GM12891 (cell line): ENCODE results near the gene SCARB1.
A peak's percentile ranks its signal among the peaks of the same experiment; 100 is the strongest.

Source experiments
- DNase-seq: peaks from one replicate; pipeline ENCODE4 v3.0.0; 2011; ENCODE audit warnings: low spot score; ENCODE audit not compliant: insufficient read length
- FAIRE-seq: peaks from 2 replicates; lab custom pipeline; 2011; peaks lifted over from hg19 to GRCh38; lab: Jason Lieb, UNC
- PAX5 ChIP-seq: IDR thresholded peaks from 2 replicates; pipeline ENCODE4 v1.6.1; 2011; ENCODE audit warnings: low read length, moderate library complexity, mild to moderate bottlenecking; ENCODE audit not compliant: insufficient read depth, severe bottlenecking
- POLR2A ChIP-seq: IDR thresholded peaks from 2 replicates; pipeline ENCODE4 v1.6.1; 2011; ENCODE audit warnings: low read depth, low read length, control low read depth
- POLR2AphosphoS5 ChIP-seq: IDR thresholded peaks from 2 replicates; pipeline ENCODE4 v1.6.1; 2011; ENCODE audit warnings: low read depth, low read length, control low read depth
- POU2F2 ChIP-seq: IDR thresholded peaks from 2 replicates; pipeline ENCODE4 v1.6.1; 2011; ENCODE audit warnings: low read depth, mild to moderate bottlenecking, control low read depth, low read length, moderate library complexity
- SPI1 ChIP-seq: IDR thresholded peaks from 2 replicates; pipeline ENCODE4 v1.6.1; 2011; ENCODE audit warnings: low read depth, low read length, control low read depth
- TAF1 ChIP-seq: IDR thresholded peaks from 2 replicates; pipeline ENCODE4 v1.6.1; 2011; ENCODE audit warnings: low read depth, low read length, control low read depth

SCARB1 gene

GRCh38 chr12:124738636-124739467 lies 124.8 kb downstream of the SCARB1 start:
- DNase-seq (no peak), FAIRE-seq (no peak)
- no peak for TF ChIP-seq TAF1
- TF ChIP-seq POLR2A = no peak
- TF ChIP-seq PAX5 = no peak
- TF ChIP-seq POU2F2 = no peak
- TF ChIP-seq POLR2AphosphoS5 = no peak
- TF ChIP-seq SPI1 = no peak

GRCh38 chr12:124737772-124738635 lies 125.7 kb downstream of the SCARB1 start:
- TF ChIP-seq TAF1 (no peak), PAX5 (no peak), POLR2A (no peak), POU2F2 (no peak), SPI1 (no peak), POLR2AphosphoS5 (no peak)

GRCh38 chr12:124737040-124737419 lies 126.6 kb downstream of the SCARB1 start:
- no peak for FAIRE-seq

More at GRCh38 chr12:124737772-124738635, 125.7 kb downstream of the SCARB1 start:
- DNase-seq = no peak
- no peak for FAIRE-seq

DNA sequence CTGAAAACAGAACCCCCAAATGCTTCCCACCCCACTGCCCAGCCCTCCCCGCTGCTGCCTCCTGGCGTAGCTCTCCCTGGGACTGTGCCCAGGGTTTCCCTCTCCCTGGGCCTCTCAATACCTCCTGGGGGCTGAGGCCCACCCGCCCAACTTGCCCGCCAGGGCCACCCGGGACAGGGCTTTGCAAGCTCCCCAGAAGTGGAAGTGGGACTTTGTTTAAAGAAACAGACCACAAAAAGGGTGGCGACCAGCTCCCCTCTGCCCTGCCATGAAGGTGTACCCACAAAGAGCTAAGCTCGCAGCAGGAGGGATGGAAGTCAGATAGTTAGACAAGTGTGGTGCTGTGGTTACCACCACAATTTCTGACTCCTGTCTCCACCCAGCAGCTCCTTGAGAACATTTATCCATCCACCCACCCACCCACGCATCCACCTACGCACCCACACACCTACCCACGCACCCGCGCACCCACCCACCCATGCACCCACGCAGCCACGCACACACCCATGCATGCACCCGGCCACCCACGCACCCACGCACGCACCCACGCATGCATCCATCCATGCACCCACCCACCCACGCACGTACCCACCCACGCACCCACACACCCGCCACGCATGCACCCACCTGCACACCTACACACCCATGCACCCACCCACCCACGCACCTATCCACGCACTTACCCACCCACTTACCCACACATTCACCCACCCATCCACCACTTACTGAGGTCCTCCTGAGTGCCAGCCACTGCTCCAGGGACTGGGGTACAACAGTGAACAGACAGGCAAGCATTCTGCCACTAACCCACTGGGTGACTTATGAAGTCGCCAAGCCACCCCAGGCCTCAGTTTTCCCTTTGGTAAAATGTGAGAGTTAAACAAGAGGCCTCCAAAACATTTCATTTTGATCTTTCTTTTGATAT lies 127.3 kb downstream of the SCARB1 start:
- no peak for DNase-seq
- TF ChIP-seq POLR2A (no peak), POU2F2 (no peak), SPI1 (no peak), TAF1 (no peak), PAX5 (no peak), POLR2AphosphoS5 (no peak)
- peak; percentile 23 for FAIRE-seq

More at GRCh38 chr12:124737040-124737419, 126.6 kb downstream of the SCARB1 start:
- TF ChIP-seq SPI1 (no peak), TAF1 (no peak), POLR2A (no peak), POU2F2 (no peak), PAX5 (no peak), POLR2AphosphoS5 (no peak)
- DNase-seq = no peak

GRCh38 chr12:124734224-124734788 lies 129.4 kb downstream of the SCARB1 start:
- no peak for DNase-seq

DNA sequence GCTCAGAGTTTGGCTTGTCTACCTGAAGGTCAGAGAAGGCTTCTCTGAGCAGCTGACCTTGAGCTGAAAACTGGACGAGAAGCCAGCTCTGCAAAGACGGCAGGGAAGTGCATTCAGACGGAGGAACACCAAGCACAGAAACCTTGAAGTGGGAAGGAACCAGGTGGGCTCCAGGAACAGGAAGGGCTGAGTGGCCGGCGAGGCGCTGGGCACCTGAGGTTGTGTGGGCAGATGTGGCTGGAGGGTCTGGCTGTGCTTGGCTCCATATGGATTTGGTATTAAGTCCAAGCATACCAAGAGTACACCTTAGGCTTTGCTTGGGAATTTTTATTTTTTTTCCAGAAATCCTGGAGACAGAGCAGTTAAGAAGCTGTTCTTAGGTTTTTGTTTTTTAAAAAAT lies 130.6 kb downstream of the SCARB1 start:
- TF ChIP-seq TAF1 = no peak
- FAIRE-seq = no peak
- DNase-seq = no peak

More at GRCh38 chr12:124734224-124734788, 129.4 kb downstream of the SCARB1 start:
- no peak for FAIRE-seq
- no peak for TF ChIP-seq POLR2AphosphoS5
- TF ChIP-seq TAF1 = no peak
- no peak for TF ChIP-seq POLR2A
- TF ChIP-seq PAX5 = no peak
- no peak for TF ChIP-seq POU2F2
- no peak for TF ChIP-seq SPI1

DNA sequence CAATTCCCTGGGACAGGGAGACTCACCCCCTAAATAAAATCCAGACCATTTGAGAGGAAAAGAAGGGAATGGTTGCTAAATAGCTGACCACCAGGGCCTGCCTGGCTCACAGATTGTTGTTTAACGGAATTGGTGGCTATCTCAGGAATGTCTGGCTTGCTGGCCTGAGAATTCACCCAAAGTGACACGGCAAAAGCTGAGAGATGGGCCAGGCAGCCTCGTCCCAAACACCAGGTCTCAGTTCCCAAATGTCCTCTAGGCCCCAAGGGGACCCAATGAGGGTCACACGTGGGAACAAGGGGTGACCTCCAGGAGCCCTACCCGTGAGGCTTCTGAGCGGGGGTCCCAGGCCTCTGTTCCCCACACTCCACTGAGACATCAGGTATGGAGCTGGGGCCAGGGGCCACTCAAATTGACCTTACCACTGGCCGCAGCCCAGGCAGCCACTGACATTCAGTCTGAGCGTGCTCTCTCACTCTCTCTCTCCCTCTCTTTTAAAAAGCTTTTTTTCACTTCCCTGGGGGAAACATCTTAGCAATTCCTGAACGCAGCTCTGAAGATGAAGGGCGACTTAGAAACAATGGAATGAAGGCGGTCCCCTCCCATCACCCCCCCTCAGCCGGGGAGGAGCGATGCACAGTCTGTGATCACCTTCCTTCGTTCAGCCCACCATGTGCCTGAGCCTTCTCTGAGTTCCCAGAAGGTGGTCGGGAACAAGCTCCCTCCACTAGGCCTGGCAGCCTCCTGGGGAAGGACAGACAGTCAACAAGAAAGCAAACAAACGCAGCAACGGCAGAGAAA lies 131.2 kb downstream of the SCARB1 start:
- TF ChIP-seq POLR2AphosphoS5 (no peak), POU2F2 (no peak), TAF1 (no peak), POLR2A (no peak), SPI1 (no peak), PAX5 (no peak)
- FAIRE-seq (no peak), DNase-seq (no peak)

DNA sequence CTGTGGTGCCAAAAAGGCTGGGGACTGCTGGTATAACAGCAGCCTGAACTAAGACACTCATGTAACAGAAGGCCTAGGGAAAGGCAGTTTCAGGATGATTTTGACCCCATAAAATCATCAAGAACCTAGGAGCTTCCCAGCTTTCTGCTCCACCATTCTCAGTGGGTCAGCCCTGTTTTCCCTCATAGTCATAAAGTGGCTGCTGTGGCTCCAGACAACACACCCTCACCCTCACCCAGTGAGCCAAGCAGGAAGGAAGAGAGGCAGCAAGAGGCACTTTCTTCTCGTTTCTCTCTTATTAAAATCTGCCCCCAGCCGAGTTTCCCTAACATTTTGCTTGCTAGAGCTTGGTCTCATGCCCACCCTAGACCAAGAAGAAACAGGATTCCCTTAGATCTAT lies 131.8 kb downstream of the SCARB1 start:
- DNase-seq (no peak), FAIRE-seq (no peak)
- TF ChIP-seq POLR2A (no peak), POU2F2 (no peak), POLR2AphosphoS5 (no peak), PAX5 (no peak), SPI1 (no peak), TAF1 (no peak)
